ENCODE measurements around the gene RAPGEF1.

Gene RAPGEF1

GRCh38 chr9:131601683-131602181 lies 138.1 kb downstream of the RAPGEF1 start:
- no peak for DNase-seq

- no peak for DNase-seq
Observed at GRCh38 chr9:131598121-131598520, 141.8 kb downstream of the RAPGEF1 start.

- no peak for DNase-seq
Observed at GRCh38 chr9:131597246-131597645, 142.6 kb downstream of the RAPGEF1 start.

- no peak for DNase-seq
Observed at GRCh38 chr9:131596430-131596743, 143.5 kb downstream of the RAPGEF1 start.

GRCh38 chr9:131595696-131596429 lies 144.0 kb downstream of the RAPGEF1 start:
- no peak for DNase-seq

GRCh38 chr9:131594906-131595665 lies 144.8 kb downstream of the RAPGEF1 start:
- no peak for DNase-seq

GRCh38 chr9:131593936-131594665 lies 145.8 kb downstream of the RAPGEF1 start:
- DNase-seq: no peak

GRCh38 chr9:131593091-131593820 lies 146.6 kb downstream of the RAPGEF1 start:
- DNase-seq: no peak

- no peak for DNase-seq
Observed at GRCh38 chr9:131591845-131592208, 148.0 kb downstream of the RAPGEF1 start.

GRCh38 chr9:131590907-131591844 lies 148.7 kb downstream of the RAPGEF1 start:
- DNase-seq: peak in 3 of 4 experiments; percentile 34 to 69 (median 51)

GRCh38 chr9:131590449-131590848 lies 149.4 kb downstream of the RAPGEF1 start:
- DNase-seq: no peak

- no peak for DNase-seq
Observed at GRCh38 chr9:131589993-131590392, 149.9 kb downstream of the RAPGEF1 start.

- no peak for DNase-seq
Observed at GRCh38 chr9:131589124-131589711, 150.7 kb downstream of the RAPGEF1 start.

- no peak for DNase-seq
Observed at GRCh38 chr9:131588396-131588795, 151.5 kb downstream of the RAPGEF1 start.

GRCh38 chr9:131587906-131588305 lies 152.0 kb downstream of the RAPGEF1 start:
- DNase-seq: no peak

- no peak for DNase-seq
Observed at GRCh38 chr9:131587331-131587730, 152.5 kb downstream of the RAPGEF1 start.

- peak in 1 of 4 experiments; percentile 27 for DNase-seq
Observed at GRCh38 chr9:131585375-131585774, 154.5 kb downstream of the RAPGEF1 start.

- DNase-seq: no peak
Observed at GRCh38 chr9:131584858-131585257, 155.0 kb downstream of the RAPGEF1 start.

GRCh38 chr9:131583836-131584555 lies 155.9 kb downstream of the RAPGEF1 start:
- no peak for DNase-seq

- no peak for DNase-seq
Observed at GRCh38 chr9:131583337-131583645, 156.6 kb downstream of the RAPGEF1 start.
